Thyroid gland (tissue), 4 donors: Measurements from ENCODE around the gene ACVR1. TPM values are rescaled to one million over a fixed set of nuclear protein-coding genes. Genes with fewer than 3 reads are reported as not detected.
"Not testable (repeated sequence)": the region's sequence is repeated elsewhere in the genome, so short reads cannot be mapped to it uniquely, and the experiment has no call there.

ENCODE experiments used
- DNase-seq, 2 donors: peaks; one replicate each; pipeline ENCODE4 v3.0.0-alpha.2; 2019
- H3K27ac ChIP-seq, 3 donors: fragments of 200-600 bp; sonication (generic); 1 replicate in 2 of 3; 2 replicates in 1 of 3; pipeline ENCODE4 v1.5.1; 2016 to 2019; ENCODE audit warnings: mild to moderate bottlenecking in 1 of 3, moderate library complexity in 1 of 3
- H3K27me3 ChIP-seq: fragments of 200-600 bp; sonication (generic); one replicate; pipeline ENCODE4 v1.5.1; 2019
- H3K36me3 ChIP-seq, 2 donors: fragments of 200-600 bp; sonication (generic); one replicate each; pipeline ENCODE4 v1.5.1; 2016 to 2019
- H3K4me1 ChIP-seq, 2 donors: fragments of 200-600 bp; sonication (generic); one replicate each; pipeline ENCODE4 v1.5.1; 2017 to 2019
- H3K4me3 ChIP-seq, 3 donors: fragments of 200-600 bp; sonication (generic); replicated peaks in 1 of 3; 1 replicate in 2 of 3; 2 replicates in 1 of 3; pipeline ENCODE4 v1.5.1; 2016; ENCODE audit warnings: mild to moderate bottlenecking in 1 of 3
- H3K9me3 ChIP-seq: fragments of 200-600 bp; sonication (generic); one replicate; pipeline ENCODE4 v1.5.1; 2017
- POLR2A ChIP-seq, 2 donors: fragments of 450-650 bp; IDR thresholded peaks; one replicate each; pipeline ENCODE4 v1.6.1; 2017; ENCODE audit warnings: antibody characterized with exemption in 2 of 2, mild to moderate bottlenecking in 2 of 2, moderate library complexity in 1 of 2
- WGBS, 2 donors: methylation state at CpG; one replicate each; pipeline ENCODE4 v1.1.5; 2017; 5-methylcytosine and 5-hydroxymethylcytosine counted together
- intact Hi-C: fragments of 100-400 bp; cut with DNase I; formaldehyde crosslinking; loops from one replicate; pipeline ENCODE4 v1.15.1; 2023
- total RNA-seq, 4 donors: library from RNA; depleted of rRNA; stranded (reverse); fragments of >200 nt; gene quantifications; one replicate each; pipeline ENCODE4 v1.2.3, GENCODE V29; 2016
- TF ChIP-seq, protein P1 (sequence below), 6 experiments: fragments of 200-600 bp in 3 of 6; fragments of 450-650 bp in 3 of 6; sonication (generic) in 3 of 6; IDR thresholded peaks; one replicate each; pipeline ENCODE4 v1.5.1; 2016 to 2019; ENCODE audit warnings: antibody characterized with exemption in 6 of 6, mild to moderate bottlenecking in 2 of 6, inconsistent platforms in 1 of 6, moderate library complexity in 1 of 6

The ACVR1 gene
- total RNA-seq, 4 donors from 2014 or later = 42.7 to 55.8 (median 46.3) TPM

DNA sequence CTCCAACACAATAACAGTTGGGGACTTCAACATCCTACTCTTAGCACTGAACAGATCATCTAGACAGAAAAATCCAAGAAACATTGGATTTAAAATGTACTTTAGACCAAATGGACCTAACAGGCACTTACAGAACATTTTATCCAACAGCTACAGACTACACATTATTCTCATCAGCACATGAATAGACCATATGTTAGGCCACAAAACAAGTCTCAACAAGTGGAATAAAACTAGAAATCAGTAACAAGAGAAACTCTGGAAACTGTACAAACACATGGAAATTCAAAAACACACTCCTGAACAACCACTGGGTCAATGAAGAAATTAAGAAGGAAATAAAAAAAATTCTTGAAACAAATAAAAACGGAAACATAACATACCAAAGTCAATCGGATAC, 117.5 kb downstream of the ACVR1 start:
- 93 to 97% methylated on average over 2 of the region's 2 CpGs for WGBS, 2 donors
- H3K36me3 ChIP-seq = peaks cover 5 to 11% of the 10 kb centered on the region in 2 donors

DNA sequence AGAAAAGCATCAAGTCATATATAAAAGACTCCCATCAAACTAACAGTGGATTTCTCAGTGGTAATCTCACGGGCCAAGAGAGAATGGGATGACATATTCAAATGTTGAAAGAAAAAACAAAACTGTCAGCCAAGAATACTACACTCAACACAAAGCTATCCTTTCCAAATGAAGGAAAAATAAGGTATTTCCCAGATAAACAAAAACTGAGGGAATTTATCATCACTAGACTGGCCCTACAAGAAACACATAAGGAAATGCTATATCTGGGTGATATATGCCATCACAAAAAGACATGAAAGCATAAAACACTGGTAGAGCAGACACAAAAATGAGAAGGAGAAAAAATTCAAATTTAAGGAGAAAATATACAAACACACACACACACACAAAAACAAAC, 118.6 kb downstream of the ACVR1 start:
- Histone ChIP-seq H3K27me3 (no peaks in the 10 kb centered on the region), H3K4me1 (peaks cover 0 to 6% of the 10 kb centered on the region in 2 donors), H3K36me3 (peaks cover 5 to 11% of the 10 kb centered on the region in 2 donors), H3K9me3 (no peaks in the 10 kb centered on the region), H3K27ac (no peak overlapping the region), H3K4me3 (no peak overlapping the region)
- intact Hi-C loops = no loop called here
- 94 to 96% methylated on average over 1 of the region's 1 CpG for WGBS, 2 donors
- TF ChIP-seq POLR2A (IDR thresholded peaks at IDR 0.05) = no peak
- TF ChIP-seq, protein P1, sequence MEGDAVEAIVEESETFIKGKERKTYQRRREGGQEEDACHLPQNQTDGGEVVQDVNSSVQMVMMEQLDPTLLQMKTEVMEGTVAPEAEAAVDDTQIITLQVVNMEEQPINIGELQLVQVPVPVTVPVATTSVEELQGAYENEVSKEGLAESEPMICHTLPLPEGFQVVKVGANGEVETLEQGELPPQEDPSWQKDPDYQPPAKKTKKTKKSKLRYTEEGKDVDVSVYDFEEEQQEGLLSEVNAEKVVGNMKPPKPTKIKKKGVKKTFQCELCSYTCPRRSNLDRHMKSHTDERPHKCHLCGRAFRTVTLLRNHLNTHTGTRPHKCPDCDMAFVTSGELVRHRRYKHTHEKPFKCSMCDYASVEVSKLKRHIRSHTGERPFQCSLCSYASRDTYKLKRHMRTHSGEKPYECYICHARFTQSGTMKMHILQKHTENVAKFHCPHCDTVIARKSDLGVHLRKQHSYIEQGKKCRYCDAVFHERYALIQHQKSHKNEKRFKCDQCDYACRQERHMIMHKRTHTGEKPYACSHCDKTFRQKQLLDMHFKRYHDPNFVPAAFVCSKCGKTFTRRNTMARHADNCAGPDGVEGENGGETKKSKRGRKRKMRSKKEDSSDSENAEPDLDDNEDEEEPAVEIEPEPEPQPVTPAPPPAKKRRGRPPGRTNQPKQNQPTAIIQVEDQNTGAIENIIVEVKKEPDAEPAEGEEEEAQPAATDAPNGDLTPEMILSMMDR (IDR thresholded peaks at IDR 0.05) = no peak
- no peak for DNase-seq

More for the DNA sequence above, 117.5 kb downstream of the ACVR1 start:
- TF ChIP-seq POLR2A (IDR thresholded peaks at IDR 0.05) = no peak
- TF ChIP-seq, protein P1 (IDR thresholded peaks at IDR 0.05) = no peak
- no peaks in the 10 kb centered on the region for H3K27me3 ChIP-seq
- H3K9me3 ChIP-seq = no peaks in the 10 kb centered on the region
- peaks cover 0 to 6% of the 10 kb centered on the region in 2 donors for H3K4me1 ChIP-seq
- H3K4me3 ChIP-seq = no peak overlapping the region
- H3K27ac ChIP-seq = no peak overlapping the region
- DNase-seq = no peak
- intact Hi-C loops = no loop called here

DNA sequence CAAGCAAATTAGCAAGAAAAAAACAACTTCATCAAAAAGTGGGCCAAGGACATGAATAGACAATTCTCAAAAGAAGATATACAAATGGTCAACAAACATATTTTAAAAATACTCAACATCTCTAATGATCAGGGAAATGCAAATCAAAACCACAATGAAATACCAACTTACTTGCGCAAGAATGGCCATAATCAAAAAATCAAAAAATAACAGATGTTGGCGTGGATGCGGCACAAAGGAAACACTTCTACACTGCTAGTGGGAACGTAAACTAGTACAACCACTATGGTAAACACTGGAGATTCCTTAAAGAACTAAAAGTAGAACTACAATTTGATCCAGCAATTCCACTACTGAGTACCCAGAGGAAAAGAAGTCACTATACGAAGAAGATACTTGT, 119.7 kb downstream of the ACVR1 start:
- H3K36me3 ChIP-seq = peaks cover 5 to 11% of the 10 kb centered on the region in 2 donors

DNA sequence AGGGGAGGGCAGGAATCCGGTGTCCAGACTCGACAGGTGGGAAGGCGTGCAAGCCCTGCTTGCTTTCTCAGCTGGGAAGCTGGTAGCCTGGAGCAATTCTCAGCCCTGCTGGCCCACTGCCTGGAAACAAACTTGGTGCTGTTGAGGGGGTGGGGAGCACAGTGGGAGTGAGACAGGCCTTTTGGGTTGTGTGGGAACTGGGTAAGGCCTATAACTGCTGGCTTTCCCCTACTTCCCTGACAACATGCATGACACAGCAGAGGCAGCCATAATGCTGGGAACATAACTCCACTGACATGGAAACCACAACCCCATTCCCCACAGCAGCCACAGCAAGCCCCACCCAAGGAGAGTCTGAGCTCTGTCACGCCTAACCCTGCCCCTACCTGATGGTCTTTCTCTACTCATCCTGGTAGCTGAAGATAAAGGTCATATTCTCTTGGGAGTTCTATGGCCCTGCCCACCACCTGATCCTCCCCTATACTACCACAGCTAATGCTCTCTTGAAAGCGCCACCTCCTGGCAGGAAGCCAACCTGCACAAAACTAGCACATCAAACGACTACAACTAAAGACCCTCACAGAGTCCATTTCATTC, 124.6 kb downstream of the ACVR1 start:
- peaks cover 0 to 5% of the 10 kb centered on the region in 2 donors for H3K36me3 ChIP-seq
- WGBS, 2 donors = 87% methylated on average over 6 of the region's 6 CpGs
- no peak for DNase-seq
- TF ChIP-seq, protein P1 (IDR thresholded peaks at IDR 0.05) = no peak
- no peak for TF ChIP-seq POLR2A (IDR thresholded peaks at IDR 0.05)
- no peaks in the 10 kb centered on the region for H3K9me3 ChIP-seq
- no peaks in the 10 kb centered on the region for H3K27me3 ChIP-seq
- intact Hi-C loops = no loop called here
- H3K4me3 ChIP-seq = no peak overlapping the region
- no peak overlapping the region for H3K27ac ChIP-seq
- peaks cover 0 to 24% of the 10 kb centered on the region in 2 donors for H3K4me1 ChIP-seq

More for the DNA sequence above, 119.7 kb downstream of the ACVR1 start:
- H3K4me3 ChIP-seq, intact Hi-C loops, H3K9me3 ChIP-seq, H3K4me1 ChIP-seq, H3K27ac ChIP-seq, DNase-seq, H3K27me3 ChIP-seq: not testable (repeated sequence)
- WGBS, 2 donors = 97 to 98% methylated on average over 5 of the region's 5 CpGs

DNA sequence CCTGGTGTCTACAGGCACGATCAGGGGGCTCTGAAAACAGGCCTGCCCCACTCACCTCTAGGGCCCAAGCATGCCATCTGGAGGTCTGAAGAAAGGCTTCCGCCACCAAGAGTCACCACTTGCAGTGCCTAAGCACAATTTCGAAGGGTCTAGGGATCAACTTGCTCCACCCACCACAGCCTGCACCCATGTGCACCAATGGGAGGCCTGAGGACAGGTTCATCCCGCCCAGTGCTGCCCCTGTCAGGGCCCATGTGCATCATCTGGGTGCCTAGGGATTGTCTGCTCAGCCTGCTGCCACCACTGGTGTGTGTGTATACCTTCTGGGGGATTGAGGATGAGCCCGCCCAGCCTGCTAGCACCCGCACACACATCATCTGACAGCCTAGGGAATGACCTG, 126.4 kb downstream of the ACVR1 start:
- 92 to 100% methylated on average over 1 to 3 of the region's 6 CpGs for WGBS, 2 donors
- Histone ChIP-seq H3K9me3 (no peaks in the 10 kb centered on the region), H3K27me3 (no peaks in the 10 kb centered on the region), H3K36me3 (no peaks in the 10 kb centered on the region), H3K27ac (no peak overlapping the region), H3K4me3 (no peak overlapping the region), H3K4me1 (peaks cover 7 to 35% of the 10 kb centered on the region in 2 donors)
- intact Hi-C loops = no loop called here
- TF ChIP-seq, protein P1 (IDR thresholded peaks at IDR 0.05) = no peak
- TF ChIP-seq POLR2A (IDR thresholded peaks at IDR 0.05) = no peak
- no peak for DNase-seq
